HG02943 (cell line): ENCODE results near the gene HEXIM1.

Experiments used
- ATAC-seq: cut with Tn5 transposase; IDR thresholded peaks from one replicate; pipeline ENCODE4 v1.9.1; 2021; ENCODE audit warnings: mild to moderate bottlenecking, low read depth, moderate library complexity; ENCODE audit not compliant: unreplicated experiment

HEXIM1 gene

DNA sequence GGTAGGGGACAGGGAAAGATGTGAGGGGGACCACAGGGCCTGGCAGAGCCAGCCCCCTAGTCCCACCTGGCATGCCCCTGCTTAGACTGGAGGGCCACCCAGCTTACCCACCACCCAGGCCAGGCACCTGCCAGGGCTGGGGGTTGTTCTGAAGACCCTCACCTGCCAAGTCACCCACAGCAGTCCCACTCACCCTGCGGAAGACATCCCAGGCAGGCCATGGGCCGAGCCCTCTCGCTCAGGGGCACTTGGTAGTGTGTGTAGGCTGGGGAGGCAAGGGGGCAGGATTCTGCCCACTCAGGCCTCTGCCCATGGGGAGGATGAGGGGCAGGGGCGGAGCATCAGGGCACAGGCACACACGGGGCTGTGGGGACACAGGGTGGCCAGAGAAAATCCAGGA, 19.9 kb upstream of the HEXIM1 start:
- no peak for ATAC-seq

DNA sequence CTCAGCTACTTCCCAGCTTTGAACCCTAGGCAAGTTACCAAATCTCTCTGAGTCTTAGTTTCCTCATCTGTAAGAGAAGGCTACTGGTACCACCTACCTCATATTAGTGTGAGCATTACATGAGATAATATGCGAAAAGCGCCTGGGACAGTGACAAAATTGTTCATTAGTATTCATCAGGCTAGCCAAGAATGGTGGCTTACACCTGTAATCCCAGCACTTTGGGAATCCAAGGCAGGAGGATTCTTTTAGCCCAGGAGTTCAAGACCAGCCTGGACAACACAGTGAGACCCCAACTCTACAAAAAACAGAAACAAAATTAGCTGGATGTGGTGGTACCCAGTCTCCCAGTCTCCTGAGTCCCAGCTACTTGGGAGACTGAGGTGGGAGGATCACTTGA, 19.3 kb upstream of the HEXIM1 start:
- ATAC-seq, result no peak

DNA sequence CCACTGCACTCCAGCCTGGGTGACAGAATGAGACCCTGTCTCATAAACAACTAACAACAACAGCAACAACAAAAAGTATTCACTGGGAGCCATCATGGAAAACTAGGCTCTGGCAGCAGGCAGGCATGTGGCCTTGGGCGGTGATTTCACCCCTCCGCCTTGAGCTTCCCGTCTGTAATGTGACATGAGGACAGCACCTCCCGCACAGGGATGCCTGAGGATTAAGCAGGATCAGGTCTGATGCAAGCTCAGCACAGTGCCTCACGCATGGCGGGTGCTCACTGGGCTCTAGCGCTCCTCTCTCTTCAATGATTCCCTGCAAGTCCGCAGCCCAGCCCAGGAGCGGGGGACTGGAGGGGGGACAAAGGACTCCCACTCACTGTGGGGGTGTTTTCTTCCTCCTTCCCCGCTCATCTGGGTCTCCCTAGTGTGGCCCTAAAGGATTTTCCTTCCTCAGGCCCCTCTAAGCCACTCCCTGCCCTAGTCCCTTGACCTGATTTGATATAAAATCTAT, 18.8 kb upstream of the HEXIM1 start:
- no peak for ATAC-seq

DNA sequence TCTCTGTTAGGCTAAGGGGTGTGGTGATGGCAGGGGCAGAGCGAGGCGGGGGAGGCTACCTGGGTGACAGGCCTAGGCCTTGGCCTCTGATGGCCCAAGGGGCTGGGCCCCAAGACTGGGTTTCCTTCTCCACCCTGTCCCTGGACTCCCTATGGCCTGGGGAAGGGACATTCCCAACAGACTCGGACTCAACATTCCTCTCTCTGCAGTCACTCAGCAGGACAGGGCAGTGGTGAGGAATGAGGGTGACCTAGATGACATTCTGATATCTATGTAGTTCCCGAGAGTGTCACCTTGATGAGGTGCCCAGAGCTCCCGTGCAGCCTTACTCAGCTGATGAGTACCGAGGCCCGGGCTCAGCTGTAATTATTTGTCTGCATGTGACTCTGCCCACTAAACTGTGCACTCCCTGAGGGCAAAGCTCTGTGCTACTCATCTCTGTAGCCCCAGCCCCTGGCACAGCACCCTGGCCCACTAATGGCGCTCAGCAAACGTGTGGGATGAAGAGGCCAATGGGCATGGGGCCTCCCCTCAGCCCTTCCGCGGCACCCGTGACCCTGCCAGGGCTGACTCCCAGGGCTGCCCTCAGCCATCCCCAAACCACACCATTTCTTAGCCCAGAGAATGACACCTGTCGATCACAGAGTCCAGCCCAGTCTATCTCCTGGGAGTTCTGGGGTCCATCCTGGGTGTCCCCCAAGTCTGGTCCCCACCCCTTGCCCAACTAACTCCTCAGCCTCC, 18.2 kb upstream of the HEXIM1 start:
- no peak for ATAC-seq

DNA sequence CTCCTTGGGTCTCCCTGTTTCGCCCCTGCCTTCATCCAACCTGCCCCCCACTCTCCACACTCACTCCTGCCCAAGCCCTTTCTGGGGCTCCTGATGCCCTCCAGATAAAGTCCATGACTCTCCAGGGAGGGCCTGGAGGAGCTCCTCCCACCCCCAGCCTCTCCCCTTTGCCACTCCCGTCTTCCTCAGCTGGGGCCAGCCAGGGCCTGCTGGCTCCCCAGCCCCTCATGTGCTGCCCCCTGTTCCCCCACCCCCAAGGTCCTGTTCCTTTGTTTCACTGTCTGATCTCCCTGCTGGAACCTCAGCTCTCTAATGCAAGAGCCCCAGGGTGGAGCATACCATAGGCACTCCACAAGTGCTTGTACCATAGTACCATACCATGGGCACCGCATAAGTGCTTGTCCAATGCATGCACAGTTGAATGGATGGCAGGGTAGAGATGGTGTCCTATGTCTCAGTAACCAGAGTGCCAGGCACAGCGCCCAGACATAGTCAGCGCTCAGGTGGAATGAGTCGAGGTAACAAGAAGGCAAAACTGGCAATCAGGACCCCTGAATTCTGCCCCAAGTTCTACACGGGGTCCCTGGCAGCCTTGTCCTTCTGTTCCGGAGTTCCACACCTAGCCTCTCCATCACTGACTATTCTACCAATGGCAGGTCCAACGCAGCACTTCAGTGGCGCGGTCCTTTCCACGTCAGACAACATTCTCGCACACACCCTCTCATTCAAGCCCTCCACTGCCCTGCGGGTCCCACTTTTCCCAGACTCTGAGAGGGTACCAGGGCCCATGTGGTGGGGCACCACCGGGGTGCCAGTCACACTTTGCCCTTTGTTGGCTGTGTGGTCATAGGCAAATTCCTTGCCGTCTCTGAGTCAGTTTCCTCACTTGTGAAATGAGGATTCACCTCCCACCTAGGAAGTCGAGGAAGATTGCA, 17.3 kb upstream of the HEXIM1 start:
- no peak for ATAC-seq

DNA sequence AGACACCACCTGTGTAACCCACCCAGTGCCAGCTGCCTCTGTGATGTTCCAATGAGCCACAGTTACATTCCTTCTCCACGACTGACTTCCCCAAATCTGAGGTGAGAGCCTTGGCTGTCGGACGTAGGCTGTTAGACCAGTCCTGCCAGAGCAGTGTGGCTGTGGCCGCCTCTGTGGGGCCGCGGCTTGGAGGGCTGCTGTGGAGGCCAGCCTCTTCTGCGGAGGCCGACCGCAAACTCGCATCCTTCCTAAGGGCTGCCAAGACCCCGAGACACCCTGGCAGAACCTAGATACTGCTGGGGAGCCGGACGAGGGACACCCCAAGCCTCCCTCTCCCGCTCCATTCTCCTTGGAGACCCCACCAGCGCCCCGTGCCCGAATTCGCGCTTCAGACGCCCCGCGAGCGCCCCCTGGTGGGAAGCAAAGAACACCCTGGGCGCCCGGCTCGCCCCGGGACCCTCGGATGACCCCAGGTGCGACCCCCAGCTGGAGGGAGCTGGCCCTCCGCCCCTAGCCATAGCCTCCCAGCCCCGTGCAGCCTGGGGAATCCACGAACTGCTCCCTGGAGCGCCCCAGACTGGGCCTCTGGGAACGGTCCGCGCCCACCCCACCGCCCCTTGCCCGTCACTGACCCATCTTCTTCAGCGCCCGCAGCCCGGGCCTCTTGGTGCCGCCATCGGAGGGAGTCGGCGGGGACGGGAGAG, 16.5 kb upstream of the HEXIM1 start:
- no peak for ATAC-seq

DNA sequence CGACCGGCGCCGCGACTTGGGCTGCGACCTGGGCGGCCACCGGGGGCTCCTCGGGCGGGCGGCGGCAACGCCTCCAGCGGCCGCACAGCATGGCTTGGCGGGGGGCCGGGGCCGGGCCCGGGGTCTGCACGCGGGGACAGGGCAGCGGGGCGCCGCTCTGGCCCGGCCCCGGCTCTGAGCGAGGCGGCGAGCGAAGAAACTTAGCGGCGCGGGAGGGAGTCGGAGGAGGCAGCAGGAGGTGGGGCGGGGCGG, 16.0 kb upstream of the HEXIM1 start, which contains the start of gene PLCD3:
TSS of gene PLCD3 (minus strand) at position 196 of the 252 bp plus-strand sequence. CDS start at position 91, 105 bp downstream.
- no peak for ATAC-seq

DNA sequence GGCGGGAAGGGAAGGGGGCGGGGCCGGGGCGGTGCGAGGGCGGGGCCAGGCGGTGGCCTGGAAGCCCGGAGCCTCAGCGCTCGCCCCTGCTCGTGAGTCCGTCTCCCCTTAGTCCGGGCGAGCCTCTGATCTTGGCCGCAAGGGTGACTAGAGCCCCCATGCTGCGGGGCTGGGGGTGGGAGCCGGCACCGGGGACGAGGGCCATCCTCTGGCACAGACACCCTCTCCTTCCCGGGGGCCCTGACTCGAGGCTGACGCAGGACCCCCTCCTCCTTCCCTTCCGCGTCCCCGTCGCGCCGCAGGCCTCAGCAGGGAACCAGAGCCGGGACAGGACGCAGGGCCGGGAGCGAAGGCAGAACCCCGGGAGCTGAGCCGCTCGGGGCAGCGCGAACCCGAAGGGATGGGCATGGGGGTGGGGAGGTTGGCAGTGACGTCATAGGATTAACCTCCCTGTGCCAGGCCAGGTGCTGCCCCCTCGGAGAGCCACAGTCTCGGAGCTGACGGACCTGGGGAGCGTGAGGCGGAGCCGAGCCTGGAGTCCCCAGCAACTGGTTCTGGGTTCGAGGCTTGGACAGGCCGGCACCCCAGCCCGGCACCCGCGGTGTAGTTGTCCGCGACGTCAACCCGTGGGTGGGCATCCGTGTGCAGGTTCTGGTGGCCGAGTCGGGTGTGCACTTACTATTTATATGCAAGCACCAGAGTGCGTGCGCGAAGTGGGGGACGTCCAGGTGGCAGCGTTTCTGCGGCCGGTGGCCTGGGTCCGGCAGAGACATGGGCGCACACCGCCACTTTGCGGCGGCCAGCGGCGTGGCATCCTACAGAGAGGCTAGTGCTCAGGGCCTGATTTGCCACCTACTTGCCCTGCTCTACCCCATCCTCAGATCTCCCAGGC, 15.5 kb upstream of the HEXIM1 start:
- no peak for ATAC-seq

DNA sequence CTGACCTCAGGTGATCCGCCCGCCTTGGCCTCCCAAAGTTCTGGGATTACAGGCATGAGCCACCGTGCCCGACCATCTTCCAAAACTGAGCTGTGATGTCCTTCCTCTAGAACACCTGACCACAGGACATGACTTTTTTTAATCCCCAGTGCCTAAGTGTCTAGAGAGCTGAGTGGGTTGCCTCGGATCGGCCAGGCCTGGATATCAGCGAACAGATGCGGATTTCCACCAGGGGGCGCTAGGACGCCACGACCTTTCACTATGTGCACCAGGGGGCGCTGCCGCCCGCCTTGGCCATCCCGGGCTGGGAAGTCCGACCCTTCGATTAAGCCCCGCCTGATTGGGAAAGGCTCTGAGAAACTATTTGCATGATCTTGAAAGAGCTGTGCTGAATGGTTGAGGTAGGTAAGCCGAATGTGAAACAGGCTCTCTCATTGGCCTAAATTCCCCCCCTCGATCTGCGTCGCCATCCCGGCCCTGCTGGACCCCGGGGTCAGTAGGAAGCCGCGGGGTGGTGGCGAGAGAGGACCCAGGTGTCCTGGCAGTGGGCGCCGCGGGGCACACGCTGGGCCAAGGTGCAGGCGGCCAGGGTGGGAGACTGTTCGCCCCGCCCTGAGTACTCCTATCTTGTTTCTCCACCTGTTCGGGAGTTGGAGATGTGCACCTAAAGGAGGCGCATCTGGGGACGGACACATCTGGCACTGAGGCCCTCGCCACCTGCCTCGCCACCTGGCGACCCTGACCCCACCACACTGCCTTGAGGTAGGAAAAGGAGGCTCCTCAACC, 12.9 kb upstream of the HEXIM1 start, which contains the start of gene ACBD4:
TSS of gene ACBD4 (plus strand) at position 496 of the 786 bp plus-strand sequence. CDS start 458 bp downstream, outside the sequence.
- ATAC-seq, result peak; percentile 69

DNA sequence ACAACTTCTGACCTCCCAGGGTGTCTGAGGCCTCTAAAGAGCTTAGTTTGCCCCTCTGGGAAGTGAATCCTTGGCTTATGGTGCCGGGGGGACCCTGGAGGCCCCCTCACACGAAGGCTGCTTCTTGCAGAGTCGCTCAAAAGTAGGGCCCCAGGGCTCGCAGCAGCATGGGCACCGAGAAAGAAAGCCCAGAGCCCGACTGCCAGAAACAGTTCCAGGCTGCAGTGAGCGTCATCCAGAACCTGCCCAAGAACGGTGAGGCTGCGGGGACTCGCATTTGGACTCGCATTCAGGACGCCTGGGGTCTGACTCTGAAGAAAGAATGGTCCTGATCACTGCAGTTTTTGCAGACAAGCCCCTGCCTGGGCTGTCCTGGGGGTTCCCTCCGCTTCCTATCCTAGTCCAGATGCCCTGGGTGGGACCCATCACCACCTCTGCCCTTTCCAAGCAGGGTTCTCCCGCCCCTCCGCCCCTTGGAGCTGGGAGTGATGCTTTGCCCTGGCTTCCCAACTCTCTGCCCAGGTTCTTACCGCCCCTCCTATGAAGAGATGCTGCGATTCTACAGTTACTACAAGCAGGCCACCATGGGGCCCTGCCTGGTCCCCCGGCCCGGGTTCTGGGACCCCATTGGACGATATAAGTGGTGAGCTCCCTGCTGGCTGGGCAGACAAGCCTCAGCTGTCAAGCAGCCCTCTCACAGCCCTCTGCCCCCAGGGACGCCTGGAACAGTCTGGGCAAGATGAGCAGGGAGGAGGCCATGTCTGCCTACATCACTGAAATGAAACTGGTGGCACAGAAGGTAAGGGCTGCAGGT, 12.1 kb upstream of the HEXIM1 start:
- ATAC-seq, result no peak

DNA sequence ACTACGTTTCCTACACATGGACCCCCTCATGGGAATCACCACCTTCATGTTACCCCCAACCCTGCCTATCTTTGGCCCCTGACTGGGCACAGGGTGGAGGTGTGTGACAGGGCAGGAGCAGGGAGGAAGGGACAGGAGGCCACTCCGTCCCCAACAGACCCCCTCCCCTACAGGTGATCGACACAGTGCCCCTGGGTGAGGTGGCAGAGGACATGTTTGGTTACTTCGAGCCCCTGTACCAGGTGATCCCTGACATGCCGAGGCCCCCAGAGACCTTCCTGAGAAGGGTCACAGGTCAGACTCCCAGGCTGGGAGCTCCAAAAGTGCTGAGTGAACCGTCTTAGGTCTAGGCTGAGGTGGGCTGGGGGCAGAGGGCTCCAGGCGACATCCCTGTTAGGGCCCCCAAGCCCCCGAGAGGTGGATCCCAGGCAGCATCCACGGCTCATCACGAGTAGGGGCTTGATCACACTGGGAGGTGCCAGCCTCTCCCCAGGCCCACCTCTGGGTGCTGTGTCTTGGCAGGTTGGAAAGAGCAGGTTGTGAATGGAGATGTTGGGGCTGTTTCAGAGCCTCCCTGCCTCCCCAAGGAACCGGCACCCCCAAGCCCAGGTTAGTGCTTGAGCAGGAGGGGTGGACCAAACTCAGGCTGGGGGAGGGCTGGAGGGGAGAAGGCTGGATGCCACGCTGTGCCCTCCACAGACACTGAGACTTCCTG, 11.3 kb upstream of the HEXIM1 start:
- ATAC-seq, result no peak

DNA sequence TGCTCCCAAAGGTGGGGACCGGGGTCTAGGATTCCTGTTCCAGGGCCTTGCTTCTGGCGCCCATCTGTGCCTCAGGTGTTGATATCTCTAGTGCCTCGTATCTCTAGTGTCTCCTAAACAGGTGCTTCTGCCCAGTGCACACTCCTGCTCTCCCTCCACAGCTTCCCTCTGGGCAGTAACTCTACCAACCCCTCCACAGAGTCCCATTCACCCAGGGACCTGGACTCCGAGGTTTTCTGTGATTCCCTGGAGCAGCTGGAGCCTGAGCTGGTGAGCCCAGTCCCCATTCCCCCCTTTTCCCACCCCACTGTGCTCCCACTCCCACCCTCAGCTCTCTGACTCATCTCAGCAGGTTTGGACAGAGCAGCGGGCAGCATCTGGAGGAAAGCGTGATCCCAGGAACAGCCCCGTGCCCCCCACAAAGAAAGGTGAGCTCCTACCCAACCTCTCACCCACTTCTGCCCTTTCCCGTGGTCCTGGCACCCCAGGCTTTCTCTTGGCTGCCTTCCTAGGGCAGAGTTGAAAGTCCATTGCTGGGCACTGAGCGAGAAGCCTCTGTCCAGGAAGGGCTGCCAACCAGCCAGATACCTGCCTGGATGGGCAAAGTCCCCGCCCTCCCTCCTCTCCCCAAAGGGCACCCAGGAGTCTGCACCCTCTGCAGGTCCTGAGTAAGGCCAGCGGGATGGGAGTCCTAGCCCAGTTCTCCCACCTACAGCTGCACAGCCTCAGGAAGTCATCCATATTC, 10.5 kb upstream of the HEXIM1 start:
- no peak for ATAC-seq

DNA sequence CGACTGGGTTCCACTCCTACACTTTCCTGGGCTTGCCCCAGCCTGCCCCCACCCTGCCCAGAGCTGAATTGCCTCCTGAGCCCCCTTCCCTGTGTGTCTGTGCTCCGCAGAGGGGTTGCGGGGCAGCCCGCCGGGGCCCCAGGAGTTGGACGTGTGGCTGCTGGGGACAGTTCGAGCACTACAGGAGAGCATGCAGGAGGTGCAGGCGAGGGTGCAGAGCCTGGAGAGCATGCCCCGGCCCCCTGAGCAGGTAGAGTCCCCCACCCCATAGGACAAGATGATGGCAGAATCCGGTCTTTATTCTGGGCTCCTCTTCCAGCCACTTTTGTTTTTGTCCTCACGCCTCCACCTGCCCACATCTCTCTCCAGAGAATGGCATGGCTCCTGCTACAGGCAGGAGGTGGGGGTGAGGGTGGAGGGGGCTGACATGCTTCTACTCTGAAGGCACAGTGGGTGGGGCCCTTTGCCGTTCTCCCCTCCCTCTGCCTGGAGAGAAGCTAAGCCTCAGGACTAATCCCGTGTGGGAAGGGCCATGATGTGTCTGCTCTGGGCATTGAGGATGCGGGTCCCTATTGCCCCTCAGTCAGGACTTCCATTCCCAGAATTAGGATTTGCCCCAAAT, 9.3 kb upstream of the HEXIM1 start:
- ATAC-seq, result no peak

DNA sequence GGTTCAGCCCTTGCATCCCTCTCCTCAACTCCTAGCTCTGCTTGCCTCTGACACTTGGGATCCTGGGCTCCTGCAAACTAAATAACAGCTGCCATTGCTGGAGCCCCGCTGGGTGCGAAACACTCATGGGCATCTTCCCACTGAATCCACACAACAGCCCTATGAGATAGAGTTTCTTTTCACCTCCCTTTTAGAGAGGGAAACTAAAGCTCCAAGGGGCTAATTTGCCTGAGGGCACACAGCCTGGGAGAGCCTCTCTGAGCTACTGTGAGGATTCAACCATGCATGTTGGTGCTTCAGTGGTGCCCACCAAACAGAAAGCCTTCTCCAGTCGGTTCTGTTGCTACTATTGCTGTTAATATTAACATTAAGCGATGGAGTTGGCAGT, 8.7 kb upstream of the HEXIM1 start:
- ATAC-seq, result no peak

DNA sequence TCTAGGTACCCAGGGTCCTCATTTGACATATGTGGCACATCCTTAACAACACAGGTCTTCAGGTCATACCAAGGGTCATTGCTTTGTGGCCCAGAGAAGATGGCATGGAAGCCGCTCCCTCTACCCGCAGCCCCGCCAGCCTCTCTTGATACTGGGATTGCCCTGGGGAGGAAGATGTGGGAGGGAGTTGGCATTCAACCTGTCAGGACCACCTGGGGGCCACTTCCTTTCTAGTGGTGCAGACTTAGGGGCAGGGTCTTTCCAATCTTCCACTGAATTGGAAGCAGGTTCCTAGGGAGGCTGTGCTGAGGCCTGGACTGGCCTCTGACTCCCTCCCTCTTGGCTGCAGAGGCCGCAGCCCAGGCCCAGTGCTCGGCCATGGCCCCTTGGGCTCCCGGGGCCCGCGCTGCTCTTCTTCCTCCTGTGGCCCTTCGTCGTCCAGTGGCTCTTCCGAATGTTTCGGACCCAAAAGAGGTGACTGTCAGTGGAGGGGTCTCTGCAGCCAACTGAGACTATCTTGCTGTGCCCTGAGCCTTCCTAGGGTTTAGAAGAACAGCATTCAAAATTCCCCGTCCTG, 5.1 kb upstream of the HEXIM1 start:
- ATAC-seq, result no peak

DNA sequence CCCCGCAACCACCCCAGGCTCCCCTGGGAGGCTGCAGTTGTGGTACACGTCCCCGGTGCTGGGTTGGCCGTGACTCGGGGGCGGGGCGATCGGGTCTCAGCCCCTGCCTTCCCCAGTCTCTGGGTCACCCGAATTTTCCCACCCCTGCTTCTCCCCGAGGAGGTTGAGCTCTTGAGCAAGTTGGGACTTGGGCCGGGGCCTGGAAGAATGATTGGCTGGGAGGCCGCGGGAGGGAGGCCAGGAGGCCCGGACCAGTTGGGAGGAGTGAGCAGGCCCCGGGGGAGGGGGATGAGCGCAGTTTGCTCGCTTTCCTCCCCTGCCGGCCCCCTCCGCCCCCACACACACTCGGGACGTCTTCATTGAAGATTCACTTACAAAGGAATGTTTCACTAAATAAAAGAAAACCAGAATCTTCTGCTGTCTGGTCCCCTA, 4.5 kb upstream of the HEXIM1 start:
- ATAC-seq, result no peak
